ENCODE data around the gene MED6. TPM values are rescaled to one million over a fixed set of nuclear protein-coding genes. Genes with fewer than 3 reads are reported as not detected.

MED6 gene
- total RNA-seq = 10 to 100 TPM; 38.1 to 76.0 (median 42.1) TPM

GRCh38 chr14:70600382-70601157, at the start of gene MED6:
Gene MED6 (minus strand): TSS chr14:70600655. CDS start chr14:70600637, 18 bp downstream.
- peaks cover 14% of the 10 kb centered on the region for H3K36me3 ChIP-seq
- 1% methylated on average over 43 of the region's 43 CpGs for WGBS
- H3K4me3 ChIP-seq = peak within 1 kb of the TSS; percentile 86
- TF ChIP-seq EP300 (IDR thresholded peaks at IDR 0.05) = no peak
- TF ChIP-seq POLR2AphosphoS5 (IDR thresholded peaks at IDR 0.05) = peak in 1 of 3 donors; percentile 27
- peak in 1 of 2 donors; percentile 15 for TF ChIP-seq POLR2A (IDR thresholded peaks at IDR 0.05)
- peak; percentile 94 to 95 for DNase-seq (ENCODE audit: low spot score in 2 of 2)
- H3K27ac ChIP-seq = peak within 1 kb of the TSS; percentile 82
- H3K27me3 ChIP-seq = no peaks in the 10 kb centered on the region
- H3K9me3 ChIP-seq = no peaks in the 10 kb centered on the region
- peaks cover 17% of the 10 kb centered on the region for H3K4me1 ChIP-seq

GRCh38 chr14:70649803-70650202, 49.3 kb upstream of the MED6 start:
- 83% methylated on average over 4 of the region's 4 CpGs for WGBS
- DNase-seq (ENCODE audit: low spot score in 2 of 2) = no peak

GRCh38 chr14:70648346-70648745, 47.9 kb upstream of the MED6 start:
- no peak overlapping the region for H3K27ac ChIP-seq
- H3K9me3 ChIP-seq = no peaks in the 10 kb centered on the region
- no peak overlapping the region for H3K4me3 ChIP-seq
- no peak for TF ChIP-seq CTCF (IDR thresholded peaks at IDR 0.05)
- no peak for TF ChIP-seq EP300 (IDR thresholded peaks at IDR 0.05)
- TF ChIP-seq POLR2A (IDR thresholded peaks at IDR 0.05) = no peak
- no peak for TF ChIP-seq POLR2AphosphoS5 (IDR thresholded peaks at IDR 0.05)
- H3K36me3 ChIP-seq = no peaks in the 10 kb centered on the region
- H3K27me3 ChIP-seq = no peaks in the 10 kb centered on the region
- no peaks in the 10 kb centered on the region for H3K4me1 ChIP-seq
- no peak for DNase-seq (ENCODE audit: low spot score in 2 of 2)

More at GRCh38 chr14:70649803-70650202, 49.3 kb upstream of the MED6 start:
- Histone ChIP-seq H3K4me3 (no peak overlapping the region), H3K36me3 (no peaks in the 10 kb centered on the region), H3K4me1 (no peaks in the 10 kb centered on the region), H3K27ac (no peak overlapping the region), H3K27me3 (no peaks in the 10 kb centered on the region), H3K9me3 (no peaks in the 10 kb centered on the region)
- no peak for TF ChIP-seq POLR2A (IDR thresholded peaks at IDR 0.05)
- no peak for TF ChIP-seq EP300 (IDR thresholded peaks at IDR 0.05)
- TF ChIP-seq POLR2AphosphoS5 (IDR thresholded peaks at IDR 0.05) = no peak
- TF ChIP-seq CTCF (IDR thresholded peaks at IDR 0.05) = no peak

DNA sequence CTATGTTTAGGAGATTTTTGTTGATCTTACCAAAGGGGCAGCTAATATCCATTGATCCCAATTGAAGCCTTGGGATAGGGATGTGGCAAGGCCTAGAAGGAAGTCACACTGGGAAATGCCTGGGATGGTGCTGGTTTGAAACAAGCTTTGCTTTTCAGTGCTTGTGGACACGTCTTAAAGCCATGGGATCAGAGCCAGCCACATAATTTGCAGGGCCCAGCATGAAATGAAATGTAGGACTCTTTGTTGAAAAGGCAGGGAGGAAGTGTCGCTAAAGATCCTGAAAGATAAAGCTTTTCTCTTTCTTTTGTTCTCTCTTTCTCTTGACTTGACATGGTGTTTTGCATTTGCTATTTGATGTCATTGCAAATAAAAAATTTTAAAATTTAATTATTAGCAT, 46.2 kb upstream of the MED6 start:
- DNase-seq (ENCODE audit: low spot score in 2 of 2) = no peak
- Histone ChIP-seq H3K9me3 (no peaks in the 10 kb centered on the region), H3K36me3 (no peaks in the 10 kb centered on the region), H3K4me3 (no peak overlapping the region), H3K4me1 (peaks cover 9% of the 10 kb centered on the region), H3K27ac (no peak overlapping the region), H3K27me3 (peaks cover 10% of the 10 kb centered on the region)
- TF ChIP-seq POLR2A (IDR thresholded peaks at IDR 0.05) = no peak
- TF ChIP-seq EP300 (IDR thresholded peaks at IDR 0.05) = no peak
- no peak for TF ChIP-seq CTCF (IDR thresholded peaks at IDR 0.05)
- no peak for TF ChIP-seq POLR2AphosphoS5 (IDR thresholded peaks at IDR 0.05)
- WGBS = 49% methylated on average over 2 of the region's 2 CpGs

DNA sequence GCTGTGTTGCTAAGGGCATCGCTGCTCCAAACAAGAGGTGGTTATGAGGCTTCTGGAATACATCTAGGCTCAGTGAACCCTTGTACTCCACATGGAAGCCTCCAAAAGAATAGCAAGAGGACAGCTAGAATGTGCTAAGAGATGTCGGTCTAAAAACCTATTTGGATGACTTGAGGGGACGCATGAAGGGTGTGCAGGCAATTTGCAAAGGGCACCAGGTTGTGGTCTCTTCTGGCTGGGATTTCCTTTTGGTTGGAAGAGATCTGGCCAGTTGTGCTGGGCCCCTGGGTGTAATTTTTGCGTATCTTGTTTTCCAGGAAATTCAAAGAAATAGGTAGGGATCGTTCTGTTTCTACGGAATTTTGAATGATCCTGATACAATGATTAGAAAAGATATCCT, 45.4 kb upstream of the MED6 start:
- TF ChIP-seq EP300 (IDR thresholded peaks at IDR 0.05) = no peak
- no peak for TF ChIP-seq CTCF (IDR thresholded peaks at IDR 0.05)
- TF ChIP-seq POLR2A (IDR thresholded peaks at IDR 0.05) = no peak
- no peak for TF ChIP-seq POLR2AphosphoS5 (IDR thresholded peaks at IDR 0.05)
- Histone ChIP-seq H3K27me3 (peaks cover 12% of the 10 kb centered on the region), H3K27ac (no peak overlapping the region), H3K36me3 (no peaks in the 10 kb centered on the region), H3K4me1 (peaks cover 14% of the 10 kb centered on the region), H3K9me3 (no peaks in the 10 kb centered on the region), H3K4me3 (no peak overlapping the region)
- DNase-seq (ENCODE audit: low spot score in 2 of 2) = no peak
- 78% methylated on average over 6 of the region's 6 CpGs for WGBS

All from suprapubic skin (tissue), 4 donors.